HG03457 (cell line): ENCODE measurements around the gene LENG9.
"Not testable (repeated sequence)": the region's sequence is repeated elsewhere in the genome, so short reads cannot be mapped to it uniquely, and the experiment has no call there.

Source experiments
- ATAC-seq: cut with Tn5 transposase; IDR thresholded peaks from one replicate; pipeline ENCODE4 v1.9.1; 2021; ENCODE audit warnings: moderate number of reproducible peaks; ENCODE audit not compliant: unreplicated experiment

Gene LENG9

DNA sequence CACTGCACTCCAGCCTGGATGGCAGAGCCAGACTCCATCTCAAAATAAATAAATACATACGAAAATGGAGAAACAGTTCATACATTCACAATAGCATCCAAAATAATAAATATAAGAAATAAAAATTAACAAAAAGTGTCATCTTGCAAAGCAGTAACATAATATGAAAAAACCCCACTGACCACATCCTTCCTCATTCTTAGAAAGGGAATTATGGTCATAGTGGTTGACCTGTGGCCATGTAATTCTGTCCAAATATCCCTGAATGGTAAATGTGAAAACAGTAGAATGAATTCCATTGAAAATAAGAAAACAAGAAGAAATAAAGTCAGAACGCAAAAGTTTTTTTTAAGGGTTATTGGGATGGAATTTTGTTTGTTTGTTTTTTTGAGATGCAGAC lies 16.5 kb upstream of the LENG9 start:
- ATAC-seq = no peak

DNA sequence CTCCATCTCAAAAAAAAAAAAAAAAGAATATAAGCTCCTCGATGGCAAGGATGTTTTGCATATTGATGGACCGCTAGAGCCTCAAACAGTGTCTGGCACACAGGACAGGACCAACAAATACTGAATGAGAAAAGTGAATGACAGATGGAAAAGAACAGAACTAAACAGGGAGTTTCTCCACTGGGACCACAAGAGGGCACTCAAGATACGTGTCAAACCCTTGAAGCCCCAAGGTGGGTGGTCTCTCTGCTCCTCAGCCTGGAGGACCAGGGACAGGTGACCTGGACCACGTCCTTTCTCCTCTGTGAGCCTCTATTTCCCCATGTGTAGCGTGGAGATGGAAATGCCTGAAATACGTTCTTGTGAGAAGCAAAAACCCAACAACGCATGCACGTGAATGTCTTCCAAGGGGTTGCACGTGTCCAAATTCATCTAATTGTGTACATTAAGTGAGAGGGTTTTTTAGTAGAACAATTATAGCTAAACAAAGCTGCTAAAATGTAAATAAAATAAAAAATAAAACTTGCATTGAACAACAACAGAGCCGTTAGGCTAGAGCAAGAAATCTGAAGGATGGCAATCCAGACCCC lies 15.2 kb upstream of the LENG9 start:
- no peak for ATAC-seq

DNA sequence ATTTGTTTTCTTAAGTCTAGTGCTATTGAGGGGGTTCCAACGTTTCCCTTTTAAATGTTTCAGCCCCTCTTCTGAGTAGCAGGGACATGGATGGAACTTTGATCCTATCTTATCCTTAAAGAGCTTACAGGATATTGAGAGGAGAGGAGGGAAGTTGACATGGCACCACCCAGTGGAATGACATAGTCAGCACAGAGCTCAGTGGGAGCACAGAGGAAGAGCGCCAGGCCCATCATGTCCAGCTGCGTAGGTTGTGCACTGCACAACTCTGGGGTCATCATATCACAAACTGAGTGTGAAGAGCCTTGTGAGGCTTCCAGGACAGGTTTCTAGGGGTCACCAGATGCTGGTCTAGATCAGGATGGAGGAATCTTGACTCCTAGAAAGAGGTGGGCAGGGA lies 14.1 kb upstream of the LENG9 start:
- ATAC-seq = no peak

DNA sequence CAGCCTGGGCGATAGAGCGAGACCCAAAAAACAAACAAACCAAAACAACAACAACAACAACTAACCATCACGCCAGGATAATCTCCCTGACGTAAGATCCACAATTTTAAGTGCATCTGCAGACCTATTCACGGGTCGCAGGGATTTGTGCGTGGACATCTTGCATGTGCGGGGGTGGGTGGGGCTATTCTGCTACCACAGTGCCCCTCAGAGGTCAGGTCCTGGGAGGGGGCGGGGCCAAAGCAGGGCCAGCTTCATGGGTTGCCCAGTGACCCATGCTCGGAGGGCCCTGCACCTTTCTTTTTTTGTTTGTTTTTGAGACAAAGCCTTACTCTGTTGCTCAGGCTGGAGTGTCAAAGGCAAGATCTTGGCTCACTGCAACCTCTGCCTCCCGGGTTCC lies 12.1 kb upstream of the LENG9 start:
- ATAC-seq = no peak

DNA sequence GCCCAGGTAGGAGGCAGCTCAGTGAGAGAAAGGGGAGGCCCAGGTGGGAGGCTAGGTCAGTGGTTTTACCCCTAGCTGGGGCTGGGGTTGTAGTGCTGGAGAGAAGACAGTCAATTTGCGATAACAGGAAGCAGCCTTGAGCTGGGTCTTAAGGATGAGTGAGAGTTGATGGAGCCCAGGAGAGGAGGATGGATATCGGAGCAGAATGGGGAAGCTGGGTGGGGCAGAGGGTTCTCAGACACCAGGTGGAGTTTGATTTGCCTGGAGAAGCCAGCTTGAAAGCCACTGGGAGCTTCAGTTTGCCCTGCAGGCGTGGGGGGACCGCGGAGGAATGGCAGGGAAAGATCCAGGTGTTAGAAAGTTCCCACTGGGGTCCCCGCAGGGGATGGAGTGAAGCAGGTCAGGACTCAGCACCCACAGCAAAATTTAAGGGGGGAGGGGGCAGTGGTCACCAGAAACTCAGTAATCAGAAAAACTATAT lies 10.4 kb upstream of the LENG9 start:
- ATAC-seq = no peak

DNA sequence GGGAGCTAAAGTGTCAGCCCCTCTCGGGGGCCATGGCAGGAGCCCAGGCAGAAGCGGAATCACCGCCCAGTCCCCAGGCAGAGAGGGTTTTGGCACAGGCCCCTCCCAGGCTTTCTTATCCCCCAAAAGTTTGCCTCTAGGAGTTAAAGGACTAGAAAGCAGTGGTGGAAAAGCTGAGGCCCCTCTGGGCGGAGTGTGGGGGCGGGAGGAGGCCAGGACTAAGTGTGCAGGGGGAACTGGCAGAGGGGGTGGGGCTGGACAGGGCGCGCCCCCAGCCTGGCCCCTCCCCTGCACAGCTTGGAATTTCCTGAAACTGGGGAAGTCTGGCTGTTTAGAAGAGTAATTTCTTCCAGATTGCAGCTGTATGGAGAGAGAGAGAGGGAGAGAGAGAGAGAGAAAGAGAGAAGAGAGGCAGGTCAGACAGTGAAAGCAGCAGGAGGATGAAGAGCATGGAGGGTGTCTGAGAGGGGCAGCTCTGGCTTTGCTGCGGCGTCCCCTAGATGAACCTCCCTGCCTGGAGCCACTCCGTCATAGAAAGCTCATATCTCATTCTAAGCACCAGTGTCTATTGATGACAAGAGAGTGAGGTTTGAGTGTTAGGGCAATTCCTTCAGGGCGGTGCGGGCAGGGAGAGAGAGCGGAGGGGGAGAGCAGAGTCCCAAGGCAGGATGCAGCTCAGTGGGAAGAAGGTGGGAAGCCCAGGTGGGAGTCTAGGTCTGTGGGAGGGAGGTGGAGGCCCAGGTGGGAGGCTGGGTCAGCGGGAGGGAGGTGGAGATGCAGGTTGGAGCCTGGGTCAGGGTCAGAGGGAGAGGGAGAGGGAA lies 9.7 kb upstream of the LENG9 start, which contains the start of gene CDC42EP5:
CDC42EP5 (minus strand) TSS at position 226 of the 821 bp plus-strand sequence. CDS start 7,749 bp downstream, outside the sequence.
- ATAC-seq = no peak

DNA sequence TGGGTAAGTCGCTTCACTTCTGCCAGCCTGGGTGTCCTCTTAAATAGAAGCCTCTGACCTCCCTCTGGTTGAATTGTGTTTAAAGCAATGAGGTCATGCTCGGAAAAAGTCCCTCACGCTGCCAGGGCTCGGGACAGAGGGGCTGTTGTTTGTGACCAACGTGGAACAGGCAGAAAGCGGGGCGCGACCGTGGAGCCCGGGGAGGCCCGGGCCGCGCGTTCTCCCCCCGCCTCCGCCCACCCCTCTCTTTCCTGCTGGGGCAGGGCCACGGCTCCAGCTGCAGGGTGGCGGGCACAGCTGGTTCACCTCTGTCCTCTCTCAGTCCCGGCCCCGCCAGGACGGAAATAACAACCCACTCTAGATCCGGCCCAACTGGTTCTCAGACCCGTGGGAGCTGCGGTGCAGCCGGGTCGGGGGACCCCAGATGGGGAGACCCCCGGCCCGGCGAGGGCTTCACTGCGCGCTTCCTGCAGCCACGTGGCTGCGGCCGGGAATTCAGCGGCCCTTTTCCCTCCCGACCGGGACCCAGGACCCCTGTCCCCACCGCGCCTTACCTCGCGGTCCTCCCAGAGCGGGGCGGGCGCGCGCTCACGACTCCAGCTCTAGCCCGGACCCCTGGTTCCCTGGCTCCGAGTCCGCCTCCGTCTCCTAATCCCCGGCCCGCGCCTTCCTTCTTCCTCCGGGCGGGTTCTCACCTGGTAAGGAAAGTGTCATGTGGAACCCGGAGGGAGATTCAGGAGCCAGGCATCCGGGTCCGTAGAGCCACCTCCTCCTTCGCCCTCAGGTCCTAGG lies 7.6 kb upstream of the LENG9 start:
- no peak for ATAC-seq

DNA sequence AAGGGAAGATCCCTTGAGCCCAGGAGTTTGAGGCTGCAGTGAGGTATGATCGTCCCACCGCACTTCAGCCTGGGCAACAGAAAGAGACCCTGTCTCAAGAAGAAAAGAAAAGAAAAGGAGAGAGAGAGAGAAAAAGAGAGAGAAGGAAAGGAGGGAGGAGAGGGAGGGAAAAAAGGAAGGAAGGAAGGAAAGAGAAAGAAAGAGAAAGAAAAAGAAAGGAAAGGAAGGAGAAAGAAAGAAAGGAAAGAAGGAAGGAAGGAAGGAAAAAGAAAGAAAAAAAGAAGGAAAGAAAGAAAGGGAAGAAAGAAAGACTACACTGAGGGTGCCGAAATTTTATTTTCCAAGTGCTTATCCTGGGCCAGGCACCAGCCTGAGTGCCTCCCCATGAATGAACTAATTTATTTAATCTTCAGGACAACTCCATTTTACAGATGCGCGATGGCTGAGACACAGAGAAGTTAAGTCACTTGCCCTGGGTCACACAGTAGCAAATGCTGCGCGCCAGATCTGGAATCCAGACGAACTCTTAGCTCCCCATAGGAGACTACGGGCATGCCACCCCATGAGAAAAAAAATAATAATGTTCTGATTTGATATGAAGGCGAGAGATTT lies 6.8 kb upstream of the LENG9 start:
- ATAC-seq = no peak

DNA sequence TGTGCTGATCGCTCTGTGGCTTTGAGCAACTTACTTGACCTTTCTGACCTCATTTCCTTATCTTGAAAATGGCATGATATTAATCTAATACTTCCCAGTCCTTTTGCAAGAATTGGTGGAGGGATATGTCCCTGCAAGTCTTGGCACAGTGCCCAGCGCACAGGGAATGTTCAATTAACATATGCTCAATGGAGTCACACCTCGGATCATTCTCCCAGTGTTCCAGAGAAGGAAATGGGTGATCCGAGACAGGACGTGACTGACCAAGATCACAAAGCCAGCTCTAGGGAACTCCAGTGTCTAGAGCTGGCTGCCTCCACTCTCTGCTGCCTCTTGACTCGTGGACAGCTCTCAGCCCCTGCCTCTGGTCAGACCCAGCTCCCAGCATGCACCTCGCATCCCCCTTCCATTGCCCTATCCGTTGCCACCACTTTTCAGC lies 5.9 kb upstream of the LENG9 start:
- no peak for ATAC-seq

DNA sequence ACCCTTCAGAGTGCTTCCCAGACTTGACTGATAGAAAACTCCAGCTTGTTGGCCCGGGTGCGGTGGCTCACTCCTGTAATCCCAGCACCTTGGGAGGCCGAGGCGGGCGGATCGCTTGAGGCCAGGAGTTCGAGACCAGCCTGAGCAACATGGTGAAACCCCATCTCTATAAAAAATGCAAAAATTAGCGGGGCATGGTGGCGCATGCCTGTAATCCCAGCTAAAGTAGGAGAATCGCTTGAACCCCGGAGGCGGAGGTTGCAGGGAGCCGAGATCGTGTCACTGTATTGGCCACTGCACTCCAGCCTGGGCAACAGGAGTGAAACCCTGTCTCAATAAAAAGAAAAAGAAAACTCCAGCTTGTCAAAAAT lies 2.5 kb upstream of the LENG9 start:
- ATAC-seq = not testable (repeated sequence)

DNA sequence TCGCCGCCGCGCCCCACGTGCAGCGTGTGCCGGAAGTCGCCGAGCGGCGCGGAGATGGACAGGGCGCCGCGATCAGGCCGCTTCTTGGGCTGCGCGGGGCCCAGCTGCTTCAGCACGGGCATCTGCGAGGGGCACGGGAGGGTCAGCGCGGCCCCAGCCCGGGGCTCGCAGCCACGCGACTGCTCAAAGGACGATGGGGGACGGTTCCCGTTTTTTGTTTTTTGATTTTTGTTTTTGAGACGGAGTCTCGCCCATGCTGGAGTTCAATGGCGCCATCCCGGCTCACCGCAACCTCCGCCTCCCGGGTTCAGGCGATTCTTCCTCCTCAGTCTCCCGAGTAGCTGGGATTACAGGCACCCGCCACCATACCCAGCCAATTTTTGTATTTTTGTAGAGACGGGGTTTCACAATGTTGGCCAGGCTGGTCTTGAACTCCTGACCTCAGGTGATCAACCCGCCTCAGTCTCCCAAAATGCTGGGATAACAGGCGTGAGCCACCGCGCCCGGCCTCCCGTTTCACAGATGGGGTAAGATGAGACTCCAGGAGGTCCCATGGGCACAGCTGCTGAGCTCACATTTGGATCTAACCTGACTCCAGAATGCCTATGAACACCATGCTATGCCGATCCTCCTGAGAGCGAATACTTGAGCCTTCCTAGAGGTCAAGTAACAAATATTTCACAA lies 2.0 kb upstream of the LENG9 start:
- no peak for ATAC-seq

DNA sequence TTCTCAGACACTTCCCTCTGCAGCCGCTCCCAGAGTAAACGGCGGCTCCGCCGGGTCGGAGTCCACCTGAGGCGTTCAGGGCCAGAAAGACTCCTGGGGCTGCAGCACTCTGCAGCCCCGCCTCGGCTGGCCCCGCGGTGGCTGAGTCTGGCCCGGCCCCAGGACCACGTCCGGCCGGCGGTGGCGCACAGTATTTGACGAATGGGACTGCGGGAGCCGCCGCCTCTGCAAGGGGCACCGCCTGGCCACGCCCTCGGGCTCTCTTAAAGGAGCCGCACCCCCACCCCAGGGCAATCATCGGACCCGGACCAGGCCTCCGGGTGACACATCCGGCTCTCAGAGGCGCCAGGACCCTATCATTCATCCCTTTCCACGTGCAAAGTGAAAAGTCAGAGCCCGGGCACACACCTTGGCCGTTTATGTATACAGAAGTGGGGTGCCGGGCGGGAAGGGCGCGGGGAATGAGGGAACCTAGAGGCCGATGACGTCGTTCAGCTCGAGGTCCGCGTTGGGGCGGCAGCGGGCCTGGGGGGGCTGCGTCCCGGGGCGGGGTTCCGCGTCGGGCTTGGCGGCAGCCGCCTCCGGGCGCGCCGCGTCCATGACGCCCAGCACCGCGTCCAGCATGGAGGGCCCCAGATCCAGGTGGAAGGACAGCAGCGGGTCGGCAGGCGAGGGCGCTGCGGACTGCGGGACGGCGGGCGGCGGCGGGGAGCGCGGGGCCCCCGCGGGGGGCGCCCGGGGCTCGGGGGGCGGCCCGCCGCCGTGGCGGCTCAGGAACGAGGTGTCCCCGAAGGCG lies 1.2 kb upstream of the LENG9 start:
- ATAC-seq = peak; percentile 33

DNA sequence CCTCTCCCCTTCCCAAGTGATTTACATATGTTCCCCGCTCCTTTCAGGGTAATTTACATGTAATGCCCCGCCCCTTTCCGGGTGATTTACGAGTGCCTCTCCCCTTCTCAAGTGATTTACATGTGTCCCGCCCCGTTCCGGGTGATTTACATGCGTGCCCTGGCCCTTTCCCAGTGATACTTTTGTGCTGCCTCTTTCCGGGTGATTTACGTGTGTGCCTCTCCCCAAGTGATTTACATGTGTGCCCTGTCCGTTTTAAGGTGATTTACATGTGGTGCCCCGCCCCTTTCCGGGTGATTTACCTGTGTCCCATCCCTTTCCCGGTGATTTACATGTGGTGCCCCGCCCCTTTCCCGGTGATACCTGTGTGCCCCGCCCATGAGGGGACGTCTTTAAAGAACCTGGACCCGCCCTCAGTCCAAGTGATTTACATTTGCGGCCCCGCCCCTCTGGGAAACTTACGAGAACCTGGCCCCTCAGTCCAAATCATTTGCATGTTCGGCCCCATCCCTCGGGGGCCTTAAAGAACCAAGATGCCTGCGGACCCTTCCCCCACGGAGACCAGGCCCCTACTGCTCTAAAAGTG lies 559 bp upstream of the LENG9 start:
- peak; percentile 30 for ATAC-seq

DNA sequence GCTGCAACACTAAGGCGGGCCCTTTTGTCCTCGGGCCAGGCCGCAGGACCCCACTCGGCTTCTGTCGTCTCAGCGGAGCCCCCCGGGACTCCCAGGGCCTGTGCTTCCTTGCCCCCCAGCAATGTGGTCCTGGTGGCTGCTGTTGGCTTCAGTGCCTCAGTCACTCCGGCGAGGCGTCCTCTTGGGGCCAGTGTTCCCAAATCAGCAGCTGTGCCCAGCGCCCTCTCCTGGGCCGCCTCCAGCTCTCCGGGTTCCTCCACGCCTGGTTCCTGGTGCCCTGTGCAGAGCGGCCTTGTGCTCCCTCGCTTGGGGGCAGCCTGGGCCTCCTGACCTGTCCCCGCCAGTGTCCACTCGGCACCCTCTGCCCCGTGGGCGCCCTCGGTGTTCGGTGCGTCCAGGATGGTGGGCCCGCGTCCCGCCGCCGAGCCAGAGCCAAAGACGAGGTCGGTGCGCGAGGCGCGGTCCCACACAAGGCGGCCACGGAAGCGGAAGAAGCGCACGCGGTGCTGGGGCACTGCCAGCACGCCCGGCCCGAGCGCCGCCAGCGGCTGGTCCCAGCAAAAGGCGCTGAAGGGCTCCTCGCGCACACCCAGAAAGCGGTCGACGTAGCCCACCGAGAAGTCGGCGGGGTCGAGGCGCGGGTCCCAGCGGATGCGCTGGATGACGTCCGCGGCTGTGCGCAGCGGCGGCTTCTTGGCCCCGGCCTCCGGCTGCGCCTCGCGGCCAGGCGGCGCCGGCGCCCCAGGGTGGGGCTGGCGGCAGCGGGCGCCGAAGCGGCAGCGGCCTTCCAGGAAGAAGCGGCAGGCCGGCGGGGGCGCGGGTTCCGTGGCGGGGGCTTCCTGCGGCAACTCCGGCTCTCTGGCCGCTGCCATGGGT lies 685 bp downstream of the LENG9 start:
- peak; percentile 5 for ATAC-seq

DNA sequence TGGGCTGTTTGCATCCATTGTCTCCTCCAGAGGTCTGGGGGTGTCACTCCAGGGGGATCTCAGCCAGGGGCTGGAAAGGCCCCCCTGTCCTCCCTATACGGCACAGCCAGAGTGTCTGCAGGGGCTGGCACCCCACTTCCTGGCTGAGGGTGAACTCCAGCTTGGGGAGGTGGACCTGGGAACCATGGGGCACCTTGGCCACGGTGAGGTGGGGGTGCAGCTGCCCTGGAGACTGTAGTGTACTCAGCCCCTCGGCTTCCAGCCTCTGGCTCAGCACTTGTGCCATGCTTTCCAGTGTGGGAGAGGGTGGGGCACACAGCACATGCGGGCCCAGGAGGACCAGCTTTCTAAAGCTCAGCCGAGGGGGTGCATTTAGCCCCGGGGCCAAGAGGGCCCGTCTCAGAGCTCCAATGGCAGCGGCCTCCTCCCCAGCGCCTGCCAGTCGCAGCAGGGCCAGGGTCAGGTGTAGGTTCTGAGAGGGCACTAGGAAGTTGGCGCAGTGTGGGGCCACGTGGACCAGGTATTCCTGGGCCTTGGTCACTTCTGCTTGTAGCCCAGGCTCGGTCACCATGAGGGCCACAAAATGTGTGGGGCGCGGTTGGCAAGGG lies 1.4 kb downstream of the LENG9 start:
- ATAC-seq = no peak

DNA sequence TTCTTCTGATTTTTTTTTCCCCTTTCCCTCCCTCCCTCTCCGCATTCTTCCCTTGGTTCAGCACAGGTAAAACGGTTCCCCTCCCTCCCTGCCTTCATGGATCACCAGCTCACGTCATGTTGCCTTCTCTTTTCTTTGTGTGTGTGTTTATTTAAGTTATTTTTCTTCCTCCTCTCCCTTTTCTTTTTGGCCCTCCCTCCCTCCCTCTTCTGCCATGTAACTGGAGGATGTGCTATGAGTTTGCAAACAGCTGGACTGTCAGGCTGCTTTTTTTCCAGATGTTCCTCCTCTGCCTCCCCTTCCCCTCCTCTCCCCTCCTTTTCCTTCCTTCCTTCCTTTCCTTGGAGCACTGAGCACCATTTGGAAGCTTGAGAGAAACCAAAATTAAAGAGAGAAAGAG lies 2.0 kb downstream of the LENG9 start:
- no peak for ATAC-seq

DNA sequence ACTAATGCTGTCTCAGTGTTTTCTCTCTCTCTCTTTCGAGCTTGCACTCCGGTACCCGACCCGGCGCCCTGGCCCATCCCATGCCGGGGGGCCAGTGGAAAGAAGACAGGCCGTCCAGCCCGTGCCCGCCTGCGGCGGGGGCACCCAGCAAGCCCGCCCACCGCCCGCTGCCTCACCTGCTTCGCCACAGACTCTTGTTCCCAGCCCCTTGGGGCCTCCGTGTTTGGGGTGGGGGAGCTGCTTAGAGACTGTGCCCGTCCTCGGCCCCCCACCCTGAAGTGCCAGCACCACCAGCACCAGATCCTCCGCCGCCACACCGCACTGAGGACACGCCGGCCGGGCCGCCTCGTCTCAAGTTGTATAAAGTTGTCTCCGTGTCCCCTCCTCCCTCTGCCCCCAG lies 2.4 kb downstream of the LENG9 start:
- no peak for ATAC-seq
